ENCODE measurements around the gene DOCK1. TPM values are rescaled to one million over a fixed set of nuclear protein-coding genes. Genes with fewer than 3 reads are reported as not detected.

DOCK1 gene
- total RNA-seq, 1 donor from 2014 or later, result 57.8 TPM

DNA sequence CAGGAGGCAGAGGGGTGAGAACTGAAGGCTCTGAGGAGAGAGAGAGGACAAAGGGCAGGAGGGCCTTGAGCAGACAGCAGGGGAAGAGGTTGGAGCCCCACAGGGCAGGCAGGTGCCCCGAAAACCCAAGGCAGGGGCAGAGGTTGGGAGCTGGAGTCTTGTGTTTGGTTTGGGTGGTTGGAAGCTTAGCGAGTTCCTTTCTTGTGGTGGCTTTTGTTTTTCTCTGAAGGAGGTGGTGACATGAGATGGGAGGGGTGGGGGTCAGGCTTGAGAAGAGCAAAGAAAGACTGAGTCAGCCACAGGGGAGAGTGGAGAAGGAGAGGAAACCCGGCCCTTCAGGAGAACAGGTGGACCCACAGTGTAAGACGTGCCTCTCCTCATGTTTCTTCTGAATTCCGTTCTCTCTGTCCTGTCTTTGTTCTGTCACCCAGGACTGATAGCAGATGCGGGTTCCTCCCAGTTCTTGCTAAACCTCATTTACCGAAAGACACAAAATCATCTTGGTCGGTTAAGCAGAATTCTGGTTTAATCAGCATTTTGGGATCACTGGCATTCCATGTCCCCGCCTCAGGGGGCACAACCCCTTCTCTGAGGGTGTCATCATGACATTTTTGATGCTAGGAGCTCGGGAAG lies 195.9 kb downstream of the DOCK1 start:
- Mint-ChIP-seq H3K27me3 (ENCODE audit: low read depth) (no peaks in the 10 kb centered on the region), H3K4me1 (ENCODE audit: low read depth) (no peaks in the 10 kb centered on the region), H3K9me3 (ENCODE audit: low read depth) (no peaks in the 10 kb centered on the region), H3K36me3 (ENCODE audit: low read depth) (peaks cover 14% of the 10 kb centered on the region), H3K4me3 (ENCODE audit: unreplicated experiment) (no peak overlapping the region), H3K27ac (ENCODE audit: unreplicated experiment) (no peak overlapping the region)
- TF ChIP-seq, protein P1, sequence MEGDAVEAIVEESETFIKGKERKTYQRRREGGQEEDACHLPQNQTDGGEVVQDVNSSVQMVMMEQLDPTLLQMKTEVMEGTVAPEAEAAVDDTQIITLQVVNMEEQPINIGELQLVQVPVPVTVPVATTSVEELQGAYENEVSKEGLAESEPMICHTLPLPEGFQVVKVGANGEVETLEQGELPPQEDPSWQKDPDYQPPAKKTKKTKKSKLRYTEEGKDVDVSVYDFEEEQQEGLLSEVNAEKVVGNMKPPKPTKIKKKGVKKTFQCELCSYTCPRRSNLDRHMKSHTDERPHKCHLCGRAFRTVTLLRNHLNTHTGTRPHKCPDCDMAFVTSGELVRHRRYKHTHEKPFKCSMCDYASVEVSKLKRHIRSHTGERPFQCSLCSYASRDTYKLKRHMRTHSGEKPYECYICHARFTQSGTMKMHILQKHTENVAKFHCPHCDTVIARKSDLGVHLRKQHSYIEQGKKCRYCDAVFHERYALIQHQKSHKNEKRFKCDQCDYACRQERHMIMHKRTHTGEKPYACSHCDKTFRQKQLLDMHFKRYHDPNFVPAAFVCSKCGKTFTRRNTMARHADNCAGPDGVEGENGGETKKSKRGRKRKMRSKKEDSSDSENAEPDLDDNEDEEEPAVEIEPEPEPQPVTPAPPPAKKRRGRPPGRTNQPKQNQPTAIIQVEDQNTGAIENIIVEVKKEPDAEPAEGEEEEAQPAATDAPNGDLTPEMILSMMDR (IDR thresholded peaks at IDR 0.05), result no peak
- no peak for DNase-seq (ENCODE audit: low spot score)

DNA sequence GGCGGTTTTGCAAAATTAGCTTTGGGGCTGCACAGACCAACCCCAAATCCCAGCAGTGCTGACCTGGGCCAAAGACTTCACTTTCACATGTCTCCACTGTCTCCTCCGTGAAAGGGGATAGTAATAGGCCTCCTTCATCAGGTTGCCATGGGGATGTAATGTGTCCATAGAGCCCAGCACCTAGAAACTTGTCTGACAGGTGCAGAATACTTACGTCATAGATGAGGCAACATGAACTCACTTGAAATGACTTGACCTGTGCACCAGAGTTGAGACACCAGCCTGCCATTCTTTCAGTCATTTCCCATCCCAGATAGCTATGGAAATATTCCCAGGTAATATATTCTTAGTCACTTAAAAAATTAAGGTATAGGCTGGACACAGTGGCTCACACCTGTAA lies 196.9 kb downstream of the DOCK1 start:
- Mint-ChIP-seq H3K27me3 (ENCODE audit: low read depth) (no peaks in the 10 kb centered on the region), H3K4me3 (ENCODE audit: unreplicated experiment) (no peak overlapping the region), H3K9me3 (ENCODE audit: low read depth) (no peaks in the 10 kb centered on the region), H3K36me3 (ENCODE audit: low read depth) (peaks cover 18% of the 10 kb centered on the region), H3K27ac (ENCODE audit: unreplicated experiment) (no peak overlapping the region), H3K4me1 (ENCODE audit: low read depth) (no peaks in the 10 kb centered on the region)
- TF ChIP-seq, protein P1 (IDR thresholded peaks at IDR 0.05), result no peak
- DNase-seq (ENCODE audit: low spot score), result no peak

DNA sequence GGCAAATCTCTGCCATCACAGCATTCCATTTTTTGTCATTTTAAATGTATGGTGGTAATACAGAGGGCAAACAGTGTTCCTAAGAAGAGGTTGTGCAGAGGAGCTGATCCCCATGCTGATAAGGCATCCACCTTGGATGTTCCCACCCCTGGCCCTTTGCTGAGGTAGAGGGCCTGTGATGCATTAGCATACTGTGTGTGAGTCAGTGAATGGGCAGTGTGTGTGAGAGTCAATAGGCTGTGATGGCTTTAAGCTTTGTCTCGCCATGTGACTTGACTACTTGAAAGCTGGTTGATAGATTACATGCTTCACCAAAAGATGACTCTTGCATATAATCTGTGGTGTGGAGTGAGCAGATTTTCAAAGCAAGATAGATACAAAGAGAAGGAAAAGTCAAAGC lies 209.9 kb downstream of the DOCK1 start:
- Mint-ChIP-seq H3K27ac (ENCODE audit: unreplicated experiment) (no peak overlapping the region), H3K36me3 (ENCODE audit: low read depth) (peaks cover 23% of the 10 kb centered on the region), H3K4me3 (ENCODE audit: unreplicated experiment) (no peak overlapping the region), H3K9me3 (ENCODE audit: low read depth) (no peaks in the 10 kb centered on the region), H3K4me1 (ENCODE audit: low read depth) (no peaks in the 10 kb centered on the region), H3K27me3 (ENCODE audit: low read depth) (no peaks in the 10 kb centered on the region)
- TF ChIP-seq, protein P1 (IDR thresholded peaks at IDR 0.05), result no peak
- DNase-seq (ENCODE audit: low spot score), result no peak

DNA sequence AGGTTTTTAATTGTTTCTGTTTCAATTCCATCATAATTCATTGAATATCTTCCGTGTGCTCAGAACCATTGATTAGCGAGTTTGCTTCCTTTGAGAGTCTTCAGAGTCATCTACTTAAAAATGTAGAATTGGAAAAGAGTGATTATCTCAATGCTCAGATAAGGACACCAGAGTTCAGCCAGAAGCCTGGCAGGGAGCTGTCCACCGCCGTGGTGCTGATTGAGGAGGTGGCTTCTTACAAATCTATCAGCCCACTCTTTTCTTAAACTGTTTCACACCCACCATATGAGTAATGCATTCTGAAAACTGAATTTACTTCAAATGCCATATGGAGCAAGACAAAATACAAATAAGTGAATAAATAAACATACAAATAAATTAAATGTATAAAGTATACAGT lies 211.9 kb downstream of the DOCK1 start:
- no peak overlapping the region for H3K4me3 Mint-ChIP-seq (ENCODE audit: unreplicated experiment)
- H3K4me1 Mint-ChIP-seq (ENCODE audit: low read depth), result no peaks in the 10 kb centered on the region
- H3K36me3 Mint-ChIP-seq (ENCODE audit: low read depth), result peaks cover 14% of the 10 kb centered on the region
- H3K27ac Mint-ChIP-seq (ENCODE audit: unreplicated experiment), result no peak overlapping the region
- no peak for DNase-seq (ENCODE audit: low spot score)
- H3K9me3 Mint-ChIP-seq (ENCODE audit: low read depth), result no peaks in the 10 kb centered on the region
- no peaks in the 10 kb centered on the region for H3K27me3 Mint-ChIP-seq (ENCODE audit: low read depth)
- TF ChIP-seq, protein P1 (IDR thresholded peaks at IDR 0.05), result no peak

DNA sequence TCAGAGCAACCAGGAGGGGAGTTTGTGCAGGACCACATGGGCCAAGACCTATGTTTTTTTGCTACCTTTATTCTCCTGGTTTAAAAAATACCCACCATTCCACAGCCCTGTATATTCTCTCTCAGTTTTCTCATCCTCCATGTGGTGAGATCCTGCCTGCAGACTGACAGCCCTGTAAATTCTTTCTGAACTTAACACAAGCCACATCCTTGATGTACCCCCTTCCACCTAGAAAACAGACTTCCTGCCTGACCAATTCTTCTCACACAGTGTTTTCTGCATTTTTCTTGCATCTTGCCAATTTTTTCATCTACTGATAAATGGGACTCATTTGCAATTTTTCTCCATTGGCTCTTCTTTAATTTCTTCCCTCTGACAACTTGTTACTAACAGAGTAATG lies 212.8 kb downstream of the DOCK1 start:
- DNase-seq (ENCODE audit: low spot score), result no peak
- TF ChIP-seq, protein P1 (IDR thresholded peaks at IDR 0.05), result no peak
- Mint-ChIP-seq H3K27ac (ENCODE audit: unreplicated experiment) (no peak overlapping the region), H3K27me3 (ENCODE audit: low read depth) (no peaks in the 10 kb centered on the region), H3K4me1 (ENCODE audit: low read depth) (no peaks in the 10 kb centered on the region), H3K9me3 (ENCODE audit: low read depth) (no peaks in the 10 kb centered on the region), H3K4me3 (ENCODE audit: unreplicated experiment) (no peak overlapping the region), H3K36me3 (ENCODE audit: low read depth) (peaks cover 12% of the 10 kb centered on the region)
